Heart right ventricle (tissue), 16 donors: ENCODE measurements around the gene CCND2. TPM values are rescaled to one million over a fixed set of nuclear protein-coding genes. Genes with fewer than 3 reads are reported as not detected.
A peak's percentile ranks its signal among the peaks of the same experiment; 100 is the strongest.

Experiments used
- ATAC-seq, 8 donors: fragments of 200-7000 bp; cut with Tn5 transposase; one replicate each; pipeline ENCODE4 v1.9.1; 2020; ENCODE audit warnings: mild to moderate bottlenecking in 8 of 8, moderate library complexity in 8 of 8, moderate number of reproducible peaks in 1 of 8
- DNase-seq, 2 donors: peaks; one replicate each; pipeline ENCODE4 v3.0.0-alpha.2; 2020
- H3K27ac ChIP-seq, 10 donors: fragments of 200-600 bp; sonication (generic) in 2 of 10; one replicate each; pipeline versions ENCODE4 v1.5.0 to v1.8.0; 2020 to 2022; ENCODE audit warnings: mild to moderate bottlenecking in 3 of 10
- H3K27me3 ChIP-seq, 7 donors: fragments of 200-600 bp; one replicate each; pipeline ENCODE4 v1.8.0; 2021 to 2022; ENCODE audit warnings: mild to moderate bottlenecking in 2 of 7
- H3K36me3 ChIP-seq, 9 donors: fragments of 200-600 bp; sonication (generic) in 1 of 9; one replicate each; pipeline versions ENCODE4 v1.5.0 to v1.8.0; 2020 to 2022; ENCODE audit warnings: mild to moderate bottlenecking in 2 of 9
- H3K4me1 ChIP-seq, 9 donors: fragments of 200-600 bp; sonication (generic) in 1 of 9; one replicate each; pipeline versions ENCODE4 v1.5.0 to v1.8.0; 2020 to 2022; ENCODE audit warnings: mild to moderate bottlenecking in 4 of 9
- H3K4me3 ChIP-seq, 10 donors: fragments of 200-600 bp; sonication (generic) in 2 of 10; one replicate each; pipeline versions ENCODE4 v1.5.0 to v1.8.0; 2020 to 2022; ENCODE audit warnings: mild to moderate bottlenecking in 7 of 10, moderate library complexity in 2 of 10
- H3K9me3 ChIP-seq, 11 donors: fragments of 200-600 bp in 10 of 11; sonication (generic) in 2 of 11; one replicate each; pipeline versions ENCODE4 v1.5.0 to v1.8.0; 2013 to 2022; ENCODE audit warnings: mild to moderate bottlenecking in 2 of 11, control low read depth in 1 of 11, moderate library complexity in 1 of 11
- CTCF ChIP-seq, 9 donors: fragments of 200-600 bp; sonication (generic) in 2 of 9; IDR thresholded peaks; one replicate each; pipeline versions ENCODE4 v1.5.0 to v1.8.0; 2021 to 2022; ENCODE audit warnings: antibody characterized with exemption in 9 of 9, mild to moderate bottlenecking in 5 of 9, moderate library complexity in 1 of 9
- WGBS, 2 donors: extraction: QIAGEN DNeasy Blood & Tissue Kit; methylation state at CpG; one replicate each; pipeline ENCODE4 v1.1.7; 2013; ENCODE audit warnings: inconsistent platforms in 1 of 2; 5-methylcytosine and 5-hydroxymethylcytosine counted together
- intact Hi-C, 10 donors: fragments of 100-400 bp; cut with DNase I; formaldehyde crosslinking; loops; one replicate each; pipeline versions ENCODE4 v1.11.1 to v1.14.2; 2022
- polyA plus RNA-seq, 2 donors: library from polyadenylated mRNA; stranded (reverse); fragments of 200-250 nt; gene quantifications; one replicate each; pipeline ENCODE4 v1.2.3, GENCODE V29; 2013
- total RNA-seq, 10 donors: library from RNA; stranded (reverse); fragmentation: NEBNext Ultra II Directional in 3 of 10; extraction: Animal tissue kit (Norgen Biotek cat#: 25700) in 3 of 10; gene quantifications; one replicate each; pipeline versions ENCODE4 v1.2.1 to v1.2.4, GENCODE V29; 2021 to 2023
- donor health status: Arrhythmogenic right ventricular cardiomyopathy.
- donor health status: ischemic (EF 13 %, LVEDD 7.1; RV severe dilation, severe dysfunction).
- donor health status: healthy with polysubstance abuse.
- donor health status: DM: no; HTN: yes; CAD: no.
- donor health status: DM: no; HTN: no; CAD: no.
- donor health status: ischemic (EF 25% LVEDD 6.9; RV normal size, moderate dysfunction).
- donor health status: ischemic (EF 25% LVEDD 5.7; RV mildly dilated, moderate dysfunction).
- donor health status: healthy.
- donor health status: DM: yes; HTN: yes; CAD: no.
- donor health status: Ischemic cardiomyopathy.
- donor health status: ischemic (EF 35%, LVEDD 5.7; RV mildly dilated, moderate dysfunction).
- donor health status: nonischemic (EF 11% LVEDD 7.7; RV severe dilation, severe dysfunction).
- donor health status: DM: yes; HTN: yes; CAD: no.
- donor health status: PGD.
- donor health status: ischemic (EF 29% LVEDD 5.4; RV normal size, mild dysfunction).
- donor health status: nonischemic (EF 23%, LVEDD 6.1; RV moderate dilation, normal function).

CCND2 gene
- total and polyA plus RNA-seq, 12 donors, result 27.5 to 515 (median 286) TPM

GRCh38 chr12:4285070-4285469 lies 11.5 kb downstream of the CCND2 start:
- no peaks in the 10 kb centered on the region for H3K27me3 ChIP-seq
- no peak for ATAC-seq
- H3K36me3 ChIP-seq, result peaks cover 0 to 100% (median 55%) of the 10 kb centered on the region in 9 donors
- H3K4me3 ChIP-seq, result no peak overlapping the region
- intact Hi-C loops, result loop anchor here in 1 of 10 donors (10.0 kb wide), 1 partner anchor 170 kb away; no protein-coding TSS in a partner anchor
- no peak for DNase-seq
- WGBS, 2 donors, result 83 to 89% methylated on average over 8 of the region's 8 CpGs
- H3K4me1 ChIP-seq, result peaks cover 20 to 99% (median 81%) of the 10 kb centered on the region in 9 donors
- no peak overlapping the region for H3K27ac ChIP-seq
- no peaks in the 10 kb centered on the region for H3K9me3 ChIP-seq
- TF ChIP-seq CTCF (IDR thresholded peaks at IDR 0.05), result no peak

- peaks cover 16 to 95% (median 77%) of the 10 kb centered on the region in 9 donors for H3K4me1 ChIP-seq
Measured at GRCh38 chr12:4286228-4286627, 12.7 kb downstream of the CCND2 start.

GRCh38 chr12:4286771-4287317 lies 13.3 kb downstream of the CCND2 start:
- peak in 5 of 8 donors; percentile 8 to 29 (median 12) for ATAC-seq
- 54 to 59% methylated on average over 14 of the region's 14 CpGs for WGBS, 2 donors
- H3K27me3 ChIP-seq, result no peaks in the 10 kb centered on the region
- H3K4me1 ChIP-seq, result peaks cover 16 to 95% (median 75%) of the 10 kb centered on the region in 9 donors
- TF ChIP-seq CTCF (IDR thresholded peaks at IDR 0.05), result no peak
- intact Hi-C loops, result loop anchor here in 1 of 10 donors (10.0 kb wide), 1 partner anchor 172 kb away; no protein-coding TSS in a partner anchor
- no peak for DNase-seq
- H3K9me3 ChIP-seq, result no peaks in the 10 kb centered on the region
- peak overlapping the region in 4 of 10 donors; percentile 18 to 51 (median 37) for H3K27ac ChIP-seq
- peaks cover 0 to 99% (median 51%) of the 10 kb centered on the region in 9 donors for H3K36me3 ChIP-seq
- H3K4me3 ChIP-seq, result no peak overlapping the region

More at GRCh38 chr12:4286228-4286627, 12.7 kb downstream of the CCND2 start:
- intact Hi-C loops, result loop anchor here in 1 of 10 donors (10.0 kb wide), 1 partner anchor 171 kb away; no protein-coding TSS in a partner anchor
- ATAC-seq, result no peak
- WGBS, 2 donors, result 63 to 71% methylated on average over 12 of the region's 12 CpGs
- Histone ChIP-seq H3K27ac (no peak overlapping the region), H3K36me3 (peaks cover 0 to 99% (median 56%) of the 10 kb centered on the region in 9 donors), H3K9me3 (no peaks in the 10 kb centered on the region), H3K27me3 (no peaks in the 10 kb centered on the region), H3K4me3 (no peak overlapping the region)
- DNase-seq, result no peak
- TF ChIP-seq CTCF (IDR thresholded peaks at IDR 0.05), result no peak

- intact Hi-C loops, result loop anchor here in 1 of 10 donors (10.0 kb wide), 1 partner anchor 173 kb away; no protein-coding TSS in a partner anchor
- Histone ChIP-seq H3K27me3 (no peaks in the 10 kb centered on the region), H3K27ac (peak overlapping the region in 4 of 10 donors; percentile 18 to 75 (median 42)), H3K36me3 (peaks cover 0 to 98% (median 46%) of the 10 kb centered on the region in 9 donors), H3K4me3 (no peak overlapping the region), H3K4me1 (peaks cover 19 to 95% (median 78%) of the 10 kb centered on the region in 9 donors), H3K9me3 (no peaks in the 10 kb centered on the region)
- ATAC-seq, result no peak
- DNase-seq, result no peak
- 50 to 51% methylated on average over 18 of the region's 18 CpGs for WGBS, 2 donors
- TF ChIP-seq CTCF (IDR thresholded peaks at IDR 0.05), result no peak
Measured at GRCh38 chr12:4287325-4288211, 14.0 kb downstream of the CCND2 start.
